GM12874 (cell line): ENCODE measurements around the gene NEDD4L.

Experiments
- TF ChIP-seq, protein P1 (sequence below): IDR thresholded peaks from 2 replicates; pipeline ENCODE4 v1.5.1; 2011; ENCODE audit warnings: low read depth, mild to moderate bottlenecking, control low read depth, low read length, moderate library complexity; ENCODE audit not compliant: insufficient read depth

Gene NEDD4L

DNA sequence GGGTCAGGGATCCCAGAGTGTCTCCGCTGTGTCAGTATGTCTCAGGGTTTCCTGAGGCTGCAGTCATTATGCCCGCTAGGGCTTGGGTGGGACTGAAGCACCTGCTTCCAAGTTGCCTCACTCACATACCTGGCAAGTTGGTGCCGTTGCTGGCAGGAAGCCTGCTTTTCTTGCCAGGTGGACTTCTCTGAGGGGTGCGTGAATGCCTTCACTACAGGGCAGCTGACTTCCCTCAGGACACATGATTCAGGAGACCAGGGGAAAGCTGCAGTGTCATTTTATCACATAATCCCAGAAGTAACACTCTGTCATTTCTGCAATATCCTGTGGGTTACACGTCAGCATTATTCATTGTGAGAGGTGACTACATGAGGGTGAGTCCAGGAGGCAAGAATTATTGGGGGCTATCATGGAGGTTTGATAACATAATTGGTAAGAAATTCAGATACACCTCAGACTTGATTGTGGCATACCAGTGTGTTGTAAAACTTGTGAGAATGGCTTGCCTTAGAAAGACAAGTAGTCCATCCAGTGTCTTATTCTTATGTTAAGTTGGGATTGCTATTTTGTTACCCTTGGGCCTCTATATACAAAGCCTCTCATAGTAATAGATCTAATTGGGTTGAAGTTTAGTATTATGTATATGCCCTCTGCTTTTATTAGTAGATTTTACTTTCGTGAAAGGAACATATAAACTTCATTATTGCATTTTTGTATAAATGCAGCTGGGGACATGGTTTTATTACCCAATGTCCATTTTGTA lies 44.1 kb downstream of the NEDD4L start:
- TF ChIP-seq, protein P1, sequence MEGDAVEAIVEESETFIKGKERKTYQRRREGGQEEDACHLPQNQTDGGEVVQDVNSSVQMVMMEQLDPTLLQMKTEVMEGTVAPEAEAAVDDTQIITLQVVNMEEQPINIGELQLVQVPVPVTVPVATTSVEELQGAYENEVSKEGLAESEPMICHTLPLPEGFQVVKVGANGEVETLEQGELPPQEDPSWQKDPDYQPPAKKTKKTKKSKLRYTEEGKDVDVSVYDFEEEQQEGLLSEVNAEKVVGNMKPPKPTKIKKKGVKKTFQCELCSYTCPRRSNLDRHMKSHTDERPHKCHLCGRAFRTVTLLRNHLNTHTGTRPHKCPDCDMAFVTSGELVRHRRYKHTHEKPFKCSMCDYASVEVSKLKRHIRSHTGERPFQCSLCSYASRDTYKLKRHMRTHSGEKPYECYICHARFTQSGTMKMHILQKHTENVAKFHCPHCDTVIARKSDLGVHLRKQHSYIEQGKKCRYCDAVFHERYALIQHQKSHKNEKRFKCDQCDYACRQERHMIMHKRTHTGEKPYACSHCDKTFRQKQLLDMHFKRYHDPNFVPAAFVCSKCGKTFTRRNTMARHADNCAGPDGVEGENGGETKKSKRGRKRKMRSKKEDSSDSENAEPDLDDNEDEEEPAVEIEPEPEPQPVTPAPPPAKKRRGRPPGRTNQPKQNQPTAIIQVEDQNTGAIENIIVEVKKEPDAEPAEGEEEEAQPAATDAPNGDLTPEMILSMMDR = no peak

DNA sequence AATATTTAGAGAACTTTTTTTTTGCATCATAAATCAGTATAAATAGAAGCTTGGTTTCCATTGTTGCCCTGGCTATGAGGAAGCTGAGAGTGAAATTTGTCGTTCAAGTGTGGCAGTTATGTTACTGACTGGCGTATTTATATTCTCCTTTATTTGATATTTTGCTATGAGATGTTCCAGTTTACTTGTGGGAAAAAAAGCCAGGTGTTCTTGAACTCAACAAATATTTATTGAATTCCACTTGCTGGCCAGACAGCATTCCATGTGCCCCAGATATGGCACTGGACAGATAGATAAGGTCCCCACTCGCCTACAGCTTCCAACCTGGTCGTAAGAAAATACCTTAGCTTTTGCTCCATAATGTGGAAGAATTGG lies 44.7 kb downstream of the NEDD4L start:
- TF ChIP-seq, protein P1 = no peak

GRCh38 chr18:58091099-58091611 lies 47.1 kb downstream of the NEDD4L start:
- TF ChIP-seq, protein P1 = no peak

DNA sequence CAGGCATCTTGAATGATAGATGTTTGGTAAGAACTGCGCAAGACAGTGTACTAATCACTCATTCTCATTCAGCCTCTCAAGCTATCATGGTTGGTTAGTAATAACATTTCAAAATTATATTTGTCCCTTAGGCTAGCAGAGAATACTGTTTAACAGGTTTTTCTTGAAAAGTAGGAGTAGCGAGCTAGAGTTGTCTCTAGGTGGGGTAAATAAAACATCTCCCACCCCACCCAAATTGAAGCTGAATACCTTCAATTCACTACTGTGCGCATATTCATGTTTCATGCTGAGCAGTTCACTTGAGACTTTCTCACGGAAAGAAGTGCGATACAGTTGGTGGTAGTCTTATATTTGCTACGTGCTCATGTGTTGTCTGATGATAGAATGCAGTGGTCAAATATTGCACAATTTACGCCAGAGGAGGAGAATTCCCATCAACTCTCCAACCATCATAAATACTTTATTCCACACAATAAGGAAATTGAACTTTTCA lies 49.3 kb downstream of the NEDD4L start:
- TF ChIP-seq, protein P1 = no peak

DNA sequence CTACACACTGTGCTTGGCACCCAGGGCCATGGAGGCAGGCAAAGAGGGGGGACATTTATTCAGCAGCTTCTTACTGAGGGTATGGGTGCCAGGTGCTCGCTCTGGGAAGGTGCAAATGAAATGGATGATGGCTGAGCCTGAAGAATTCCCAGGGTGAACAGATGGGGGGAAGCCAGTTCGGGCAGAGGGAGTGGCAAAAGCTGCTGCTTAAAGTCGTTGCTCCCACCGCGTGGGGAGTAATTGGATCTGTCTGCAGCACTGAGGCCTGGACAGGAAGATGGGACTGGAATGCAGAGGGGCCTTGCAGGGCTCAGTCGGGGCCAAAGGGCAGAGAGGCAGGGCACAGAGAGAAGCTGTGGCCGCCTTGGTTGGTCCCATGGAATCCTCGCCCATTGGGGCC lies 51.2 kb downstream of the NEDD4L start:
- TF ChIP-seq, protein P1 = no peak

DNA sequence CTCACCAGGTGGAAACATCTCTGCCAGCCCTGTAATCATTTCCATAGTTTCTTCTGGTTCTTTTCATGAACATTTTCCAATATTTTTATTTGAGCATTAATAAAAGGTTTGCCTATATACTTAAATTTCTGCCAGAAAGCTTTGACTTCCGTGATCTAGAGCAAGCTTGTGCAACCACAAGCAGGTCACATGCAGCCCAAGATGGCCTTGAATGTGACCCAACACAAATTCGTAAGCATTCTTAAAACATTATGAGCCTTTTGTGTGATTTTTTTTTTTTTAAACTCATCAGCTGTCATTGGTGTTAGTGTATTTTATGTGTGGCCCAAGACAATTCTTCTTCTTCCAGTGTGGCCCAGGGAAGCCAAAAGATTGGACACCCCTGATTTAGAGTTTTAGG lies 51.6 kb downstream of the NEDD4L start:
- TF ChIP-seq, protein P1 = no peak

DNA sequence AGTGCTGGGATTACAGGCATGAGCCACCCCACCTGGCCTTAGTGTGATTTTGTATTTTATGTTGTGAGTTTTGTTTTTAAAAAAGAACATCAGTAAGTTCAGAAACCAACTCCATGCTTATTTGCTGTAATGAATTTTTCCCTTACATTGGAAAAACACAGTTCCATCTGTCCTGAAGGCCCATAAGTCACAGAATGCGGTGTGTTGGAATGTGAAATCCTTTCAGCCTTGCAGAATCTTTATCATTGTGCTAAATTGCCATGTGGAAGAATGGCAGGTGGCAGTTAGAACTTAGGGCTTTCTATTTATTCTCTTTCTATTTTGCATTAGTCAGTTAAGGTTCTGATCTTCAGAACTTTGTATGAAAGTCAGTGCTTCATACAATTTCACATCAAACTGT lies 52.6 kb downstream of the NEDD4L start:
- TF ChIP-seq, protein P1 = no peak
